Spleen (tissue), 11 donors: ENCODE results near the gene BPI. TPM values are rescaled to one million over a fixed set of nuclear protein-coding genes. Genes with fewer than 3 reads are reported as not detected.
A peak's percentile ranks its signal among the peaks of the same experiment; 100 is the strongest.

Experiments
- DNase-seq: peaks from one replicate; pipeline ENCODE4 v3.0.0-alpha.2; 2020
- H3K27ac ChIP-seq, 8 donors: fragments of 200-600 bp; sonication (generic) in 7 of 8; 1 replicate in 4 of 8; 2 replicates in 4 of 8; pipeline versions ENCODE4 v1.5.0 to v1.8.0; 2016 to 2021; ENCODE audit warnings: inconsistent platforms in 4 of 8, mild to moderate bottlenecking in 4 of 8, moderate library complexity in 1 of 8
- H3K27me3 ChIP-seq, 7 donors: fragments of 200-600 bp; sonication (generic) in 6 of 7; replicated peaks in 1 of 7; 1 replicate in 4 of 7; 2 replicates in 3 of 7; pipeline versions ENCODE4 v1.5.0 to v1.8.0; 2016 to 2021; ENCODE audit warnings: inconsistent platforms in 3 of 7, mild to moderate bottlenecking in 1 of 7
- H3K36me3 ChIP-seq, 6 donors: fragments of 200-600 bp; sonication (generic) in 5 of 6; 1 replicate in 4 of 6; 2 replicates in 2 of 6; pipeline versions ENCODE4 v1.5.0 to v1.8.0; 2016 to 2021; ENCODE audit warnings: inconsistent platforms in 2 of 6
- H3K4me1 ChIP-seq, 6 donors: fragments of 200-600 bp; sonication (generic) in 5 of 6; 1 replicate in 3 of 6; 2 replicates in 3 of 6; pipeline versions ENCODE4 v1.5.0 to v1.8.0; 2016 to 2021; ENCODE audit warnings: inconsistent platforms in 3 of 6
- H3K4me3 ChIP-seq, 8 donors: fragments of 200-600 bp; sonication (generic) in 7 of 8; 1 replicate in 4 of 8; 2 replicates in 4 of 8; pipeline versions ENCODE4 v1.5.0 to v1.8.0; 2016 to 2021; ENCODE audit warnings: inconsistent platforms in 4 of 8, mild to moderate bottlenecking in 4 of 8, moderate library complexity in 2 of 8
- H3K9me3 ChIP-seq, 8 donors: fragments of 200-600 bp; sonication (generic) in 7 of 8; 1 replicate in 4 of 8; 2 replicates in 4 of 8; pipeline versions ENCODE4 v1.5.0 to v1.8.0; 2016 to 2021; ENCODE audit warnings: inconsistent platforms in 4 of 8
- POLR2A ChIP-seq, 3 donors: fragments of 450-650 bp; IDR thresholded peaks; one replicate each; pipeline ENCODE4 v1.5.1; 2017; ENCODE audit warnings: antibody characterized with exemption in 3 of 3, mild to moderate bottlenecking in 1 of 3
- POLR2AphosphoS5 ChIP-seq, 3 donors: sonication (generic); formaldehyde crosslinking; IDR thresholded peaks; one replicate each; pipeline ENCODE4 v1.5.1; 2017; ENCODE audit warnings: antibody characterized with exemption in 3 of 3
- WGBS, 5 donors: extraction: QIAGEN DNeasy Blood & Tissue Kit in 3 of 5; methylation state at CpG; one replicate each; pipeline versions ENCODE4 v1.1.5 to v1.1.7; 2013 to 2018; 5-methylcytosine and 5-hydroxymethylcytosine counted together
- intact Hi-C: fragments of 100-400 bp; cut with DNase I; formaldehyde crosslinking; loops from one replicate; pipeline ENCODE4 v1.15.0; 2023; ENCODE audit warnings: low total_unique reads
- polyA plus RNA-seq, 3 donors: library from polyadenylated mRNA; stranded (reverse); fragments of 200-250 nt; gene quantifications; one replicate each; pipeline ENCODE4 v1.2.1, GENCODE V29; 2013
- total RNA-seq, 7 donors: library from RNA; depleted of rRNA in 3 of 7; stranded (reverse); fragments of >200 nt in 3 of 7; fragmentation: NEBNext Ultra II Directional in 4 of 7; extraction: Animal tissue kit (Norgen Biotek cat#: 25700) in 4 of 7; gene quantifications; one replicate each; pipeline versions ENCODE4 v1.1.0 to v1.2.1, GENCODE V29; 2016 to 2021
- TF ChIP-seq, protein P1 (sequence below), 11 experiments: fragments of 200-600 bp in 7 of 11; fragments of 450-650 bp in 4 of 11; sonication (generic) in 4 of 11; IDR thresholded peaks in 8 of 11; conservative IDR thresholded peaks in 3 of 11; 1 replicate in 7 of 11; 2 replicates in 4 of 11; pipeline versions ENCODE4 v1.4.0 to v1.8.0; 2016 to 2021; ENCODE audit warnings: antibody characterized with exemption in 11 of 11, inconsistent platforms in 4 of 11, mild to moderate bottlenecking in 1 of 11
- donor health status: healthy with polysubstance abuse.
- donor health status: DM: no; HTN: no; CAD: no; lungs with moderate emphysema.
- donor health status: DM: no; HTN: no; CAD: no.
- donor health status: Bipolar disorder and iron deficiency.
- donor health status: healthy.
- donor health status: DM: no; HTN: no; CAD: no.
- donor health status: DM: yes; HTN: yes; CAD: no.

The BPI gene
- total and polyA plus RNA-seq, 10 donors, result 1.1 to 49.4 (median 4.3) TPM

DNA sequence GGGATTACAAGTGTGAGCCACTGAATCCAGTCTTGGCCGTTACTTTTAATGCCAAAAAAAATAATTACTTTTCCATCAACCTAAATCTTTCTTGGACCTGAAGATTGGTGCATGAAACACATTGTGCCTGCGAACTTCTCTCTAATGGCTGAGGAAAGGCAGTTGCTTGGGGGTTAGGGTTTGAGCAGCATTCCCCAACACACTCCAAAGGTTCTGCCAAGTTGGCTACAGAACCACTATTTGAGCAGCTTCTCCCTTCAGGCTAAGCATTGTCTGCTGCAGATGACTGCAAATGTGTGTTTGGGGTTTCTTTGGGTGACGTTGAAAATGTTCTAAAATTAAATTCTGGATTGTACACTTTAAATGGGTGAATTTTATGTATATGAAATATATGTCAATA, 36.0 kb downstream of the BPI start:
- DNase-seq, result no peak

GRCh38 chr20:38340693-38341092, 36.7 kb downstream of the BPI start:
- Histone ChIP-seq H3K36me3 (peaks cover 0 to 17% (median 0%) of the 10 kb centered on the region in 6 donors), H3K27me3 (peaks cover 0 to 32% (median 0%) of the 10 kb centered on the region in 7 donors), H3K4me1 (no peaks in the 10 kb centered on the region), H3K9me3 (peaks cover 0 to 20% (median 12%) of the 10 kb centered on the region in 8 donors), H3K27ac (no peak overlapping the region), H3K4me3 (no peak overlapping the region)
- WGBS, 5 donors, result 73 to 91% (median 84%) methylated on average over 6 of the region's 6 CpGs
- DNase-seq, result no peak
- TF ChIP-seq POLR2AphosphoS5 (IDR thresholded peaks at IDR 0.05), result no peak
- TF ChIP-seq POLR2A (IDR thresholded peaks at IDR 0.05), result no peak
- TF ChIP-seq, protein P1, sequence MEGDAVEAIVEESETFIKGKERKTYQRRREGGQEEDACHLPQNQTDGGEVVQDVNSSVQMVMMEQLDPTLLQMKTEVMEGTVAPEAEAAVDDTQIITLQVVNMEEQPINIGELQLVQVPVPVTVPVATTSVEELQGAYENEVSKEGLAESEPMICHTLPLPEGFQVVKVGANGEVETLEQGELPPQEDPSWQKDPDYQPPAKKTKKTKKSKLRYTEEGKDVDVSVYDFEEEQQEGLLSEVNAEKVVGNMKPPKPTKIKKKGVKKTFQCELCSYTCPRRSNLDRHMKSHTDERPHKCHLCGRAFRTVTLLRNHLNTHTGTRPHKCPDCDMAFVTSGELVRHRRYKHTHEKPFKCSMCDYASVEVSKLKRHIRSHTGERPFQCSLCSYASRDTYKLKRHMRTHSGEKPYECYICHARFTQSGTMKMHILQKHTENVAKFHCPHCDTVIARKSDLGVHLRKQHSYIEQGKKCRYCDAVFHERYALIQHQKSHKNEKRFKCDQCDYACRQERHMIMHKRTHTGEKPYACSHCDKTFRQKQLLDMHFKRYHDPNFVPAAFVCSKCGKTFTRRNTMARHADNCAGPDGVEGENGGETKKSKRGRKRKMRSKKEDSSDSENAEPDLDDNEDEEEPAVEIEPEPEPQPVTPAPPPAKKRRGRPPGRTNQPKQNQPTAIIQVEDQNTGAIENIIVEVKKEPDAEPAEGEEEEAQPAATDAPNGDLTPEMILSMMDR (IDR thresholded peaks at IDR 0.05 in 8 of 11, conservative IDR thresholded peaks at IDR 0.05 in 3 of 11), result no peak
- intact Hi-C loops, result no loop called here

More for the DNA sequence above, 36.0 kb downstream of the BPI start:
- Histone ChIP-seq H3K4me1 (no peaks in the 10 kb centered on the region), H3K9me3 (peaks cover 0 to 20% (median 12%) of the 10 kb centered on the region in 8 donors), H3K36me3 (peaks cover 0 to 24% (median 0%) of the 10 kb centered on the region in 6 donors), H3K27me3 (peaks cover 0 to 39% (median 0%) of the 10 kb centered on the region in 7 donors), H3K27ac (no peak overlapping the region), H3K4me3 (no peak overlapping the region)
- intact Hi-C loops, result no loop called here
- 62 to 76% (median 74%) methylated on average over 3 of the region's 3 CpGs for WGBS, 5 donors
- no peak for TF ChIP-seq POLR2AphosphoS5 (IDR thresholded peaks at IDR 0.05)
- TF ChIP-seq POLR2A (IDR thresholded peaks at IDR 0.05), result no peak
- TF ChIP-seq, protein P1 (IDR thresholded peaks at IDR 0.05 in 8 of 11, conservative IDR thresholded peaks at IDR 0.05 in 3 of 11), result no peak

GRCh38 chr20:38342216-38342615, 38.3 kb downstream of the BPI start:
- H3K27me3 ChIP-seq, result peaks cover 0 to 19% (median 0%) of the 10 kb centered on the region in 7 donors
- peaks cover 0 to 2% (median 0%) of the 10 kb centered on the region in 6 donors for H3K36me3 ChIP-seq
- DNase-seq, result no peak
- TF ChIP-seq POLR2A (IDR thresholded peaks at IDR 0.05) (no peak), POLR2AphosphoS5 (IDR thresholded peaks at IDR 0.05) (no peak)
- TF ChIP-seq, protein P1 (IDR thresholded peaks at IDR 0.05 in 8 of 11, conservative IDR thresholded peaks at IDR 0.05 in 3 of 11), result no peak
- intact Hi-C loops, result no loop called here
- WGBS, 5 donors, result 56 to 62% (median 60%) methylated on average over 7 of the region's 7 CpGs
- no peak overlapping the region for H3K27ac ChIP-seq
- no peaks in the 10 kb centered on the region for H3K4me1 ChIP-seq
- peaks cover 0 to 20% (median 12%) of the 10 kb centered on the region in 8 donors for H3K9me3 ChIP-seq
- H3K4me3 ChIP-seq, result no peak overlapping the region

DNA sequence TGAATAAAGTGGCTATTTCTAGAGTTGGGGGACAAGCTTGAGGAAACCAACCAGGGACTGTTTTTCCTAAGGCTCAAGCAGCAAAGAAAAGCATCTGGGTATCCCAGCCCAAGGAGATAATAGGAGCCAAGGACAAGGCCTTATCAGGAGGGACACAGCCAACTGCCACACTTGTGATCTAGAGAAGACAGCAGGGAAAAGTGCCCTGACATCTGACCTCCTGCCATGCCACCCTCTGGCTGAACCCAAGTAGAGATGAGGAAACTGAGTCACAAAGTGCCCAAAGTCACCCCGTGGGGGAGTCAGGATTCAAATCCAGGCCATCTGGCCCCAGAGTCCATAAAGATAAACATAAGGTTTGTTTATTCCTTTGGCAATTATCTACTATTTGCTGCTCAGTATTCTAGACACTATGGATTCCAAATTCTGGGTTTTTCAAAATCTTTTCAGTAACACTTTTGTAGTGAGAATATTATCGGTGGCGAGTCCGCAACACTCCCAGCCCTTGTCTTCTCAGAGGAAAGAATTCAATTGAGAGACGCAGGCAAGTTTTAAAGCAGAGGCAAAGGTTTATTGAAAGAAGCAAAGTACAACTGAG, 38.9 kb downstream of the BPI start:
- DNase-seq, result no peak
- H3K27me3 ChIP-seq, result peaks cover 0 to 17% (median 0%) of the 10 kb centered on the region in 7 donors
- no peak overlapping the region for H3K4me3 ChIP-seq
- TF ChIP-seq POLR2AphosphoS5 (IDR thresholded peaks at IDR 0.05) (no peak), POLR2A (IDR thresholded peaks at IDR 0.05) (no peak)
- TF ChIP-seq, protein P1 (IDR thresholded peaks at IDR 0.05 in 8 of 11, conservative IDR thresholded peaks at IDR 0.05 in 3 of 11), result no peak
- H3K27ac ChIP-seq, result peak overlapping the region in 6 of 8 donors; percentile 22 to 55 (median 42)
- intact Hi-C loops, result no loop called here
- H3K9me3 ChIP-seq, result peaks cover 0 to 14% (median 7%) of the 10 kb centered on the region in 8 donors
- 67 to 82% (median 76%) methylated on average over 5 of the region's 5 CpGs for WGBS, 5 donors
- no peaks in the 10 kb centered on the region for H3K36me3 ChIP-seq
- no peaks in the 10 kb centered on the region for H3K4me1 ChIP-seq
